HG03103 (cell line): ENCODE results near the gene RAB4A.
A peak's percentile ranks its signal among the peaks of the same experiment; 100 is the strongest.
"Not testable (repeated sequence)": the region's sequence is repeated elsewhere in the genome, so short reads cannot be mapped to it uniquely, and the experiment has no call there.

ENCODE experiments used
- ATAC-seq: cut with Tn5 transposase; IDR thresholded peaks from one replicate; pipeline ENCODE4 v1.9.1; 2021; ENCODE audit warnings: low read depth; ENCODE audit not compliant: unreplicated experiment

Gene RAB4A

GRCh38 chr1:229326601-229327000 lies 55.7 kb downstream of the RAB4A start:
- ATAC-seq: no peak

DNA sequence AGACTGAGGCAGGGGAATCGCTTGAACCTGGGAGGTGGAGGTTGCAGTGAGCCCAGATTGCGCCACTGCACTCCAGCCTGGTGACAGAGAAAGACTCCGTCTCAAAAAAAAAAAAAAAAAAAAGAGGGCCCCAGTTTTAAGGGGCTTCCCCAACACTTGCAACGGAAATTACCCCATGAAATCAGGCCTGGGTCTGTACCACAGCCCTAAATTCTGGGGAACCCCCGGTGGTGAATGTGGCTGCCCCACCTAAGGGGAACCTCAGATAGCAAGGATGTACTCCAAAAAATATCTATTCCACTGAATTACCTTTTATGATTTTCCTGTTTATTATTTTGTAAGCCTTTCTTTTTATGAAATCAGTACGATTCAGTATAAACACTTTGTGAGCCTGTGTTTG lies 56.9 kb downstream of the RAB4A start:
- not testable (repeated sequence) for ATAC-seq

GRCh38 chr1:229328598-229329362 lies 57.9 kb downstream of the RAB4A start:
- ATAC-seq: no peak

- ATAC-seq: no peak
Observed at GRCh38 chr1:229334269-229334668, 63.4 kb downstream of the RAB4A start.

DNA sequence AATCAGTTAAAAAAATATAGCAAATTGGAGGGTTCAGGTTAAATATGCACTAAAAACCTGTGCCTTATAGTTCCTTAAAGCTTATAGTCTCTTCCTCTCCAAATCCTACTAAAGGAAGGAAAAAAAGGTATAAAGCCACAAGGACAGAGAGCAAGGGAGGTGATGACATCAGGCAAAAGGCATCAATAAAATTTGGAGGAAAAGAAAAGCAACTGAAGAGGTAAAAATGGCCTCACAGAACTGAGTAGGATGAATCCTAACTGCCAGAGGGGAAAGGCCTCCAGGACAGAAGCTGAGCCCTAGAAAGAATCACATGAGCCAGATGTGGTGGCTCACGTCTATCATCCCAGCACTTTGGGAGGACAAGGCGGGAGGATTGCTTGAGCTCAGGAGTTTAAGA lies 63.8 kb downstream of the RAB4A start:
- ATAC-seq: no peak

DNA sequence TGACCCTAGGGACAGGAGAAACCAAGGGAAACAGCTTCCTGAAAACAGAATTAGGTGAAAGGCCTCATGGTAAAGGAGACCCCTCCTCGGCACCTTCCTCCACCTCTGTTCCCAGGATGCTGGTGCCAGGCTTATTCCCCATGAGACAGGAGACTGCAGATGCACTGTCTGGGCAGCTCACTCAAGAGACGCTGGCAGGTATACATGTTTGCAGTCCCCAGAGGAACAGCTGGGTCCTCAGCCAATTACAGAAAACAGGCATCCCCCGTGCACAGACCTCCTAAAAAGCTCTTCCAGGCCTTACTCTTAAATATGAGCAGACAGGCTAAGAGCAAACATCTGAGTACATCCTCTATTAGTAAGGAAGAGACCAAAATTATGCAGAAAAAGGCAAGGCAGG lies 65.4 kb downstream of the RAB4A start:
- ATAC-seq: no peak

- ATAC-seq: no peak
Observed at GRCh38 chr1:229339086-229339485, 68.2 kb downstream of the RAB4A start.

DNA sequence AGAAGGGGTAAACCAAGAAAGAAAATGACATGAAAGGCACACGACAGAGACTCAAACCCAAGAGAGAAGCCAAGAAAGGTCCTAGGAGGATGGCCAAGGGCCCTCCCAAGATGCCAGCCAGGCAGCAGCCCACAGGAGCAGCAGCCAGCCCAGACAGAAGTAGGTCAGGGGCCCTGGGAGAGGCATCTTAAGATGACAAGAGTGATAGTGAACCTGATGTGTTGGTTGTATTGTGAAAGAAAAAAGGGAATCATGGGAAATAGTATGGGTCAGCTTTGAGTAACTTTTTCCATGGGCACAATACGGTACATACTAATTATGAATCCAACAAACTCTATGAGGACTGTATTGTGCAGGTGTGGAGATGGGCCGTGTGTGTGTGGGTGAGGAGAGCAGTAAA lies 68.6 kb downstream of the RAB4A start:
- ATAC-seq: no peak

DNA sequence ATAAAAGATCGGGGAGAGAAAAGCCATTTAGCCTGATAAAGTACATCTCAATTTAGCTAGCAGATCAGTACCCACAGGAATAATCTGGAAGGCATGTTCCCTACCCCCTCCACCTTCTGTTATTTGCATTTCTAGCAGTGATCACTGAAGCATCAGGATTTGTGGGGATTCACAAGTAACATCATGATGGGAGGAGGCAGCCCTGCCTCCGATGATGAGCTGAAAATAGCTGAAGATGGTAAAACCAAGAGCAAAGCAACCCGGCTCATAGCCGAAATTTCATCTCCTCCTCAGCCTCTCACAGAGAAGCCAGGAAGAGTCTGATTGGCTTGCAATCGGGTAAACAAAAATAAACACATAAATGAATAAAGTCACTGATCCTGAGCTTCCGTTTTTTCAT lies 69.6 kb downstream of the RAB4A start:
- ATAC-seq: no peak

DNA sequence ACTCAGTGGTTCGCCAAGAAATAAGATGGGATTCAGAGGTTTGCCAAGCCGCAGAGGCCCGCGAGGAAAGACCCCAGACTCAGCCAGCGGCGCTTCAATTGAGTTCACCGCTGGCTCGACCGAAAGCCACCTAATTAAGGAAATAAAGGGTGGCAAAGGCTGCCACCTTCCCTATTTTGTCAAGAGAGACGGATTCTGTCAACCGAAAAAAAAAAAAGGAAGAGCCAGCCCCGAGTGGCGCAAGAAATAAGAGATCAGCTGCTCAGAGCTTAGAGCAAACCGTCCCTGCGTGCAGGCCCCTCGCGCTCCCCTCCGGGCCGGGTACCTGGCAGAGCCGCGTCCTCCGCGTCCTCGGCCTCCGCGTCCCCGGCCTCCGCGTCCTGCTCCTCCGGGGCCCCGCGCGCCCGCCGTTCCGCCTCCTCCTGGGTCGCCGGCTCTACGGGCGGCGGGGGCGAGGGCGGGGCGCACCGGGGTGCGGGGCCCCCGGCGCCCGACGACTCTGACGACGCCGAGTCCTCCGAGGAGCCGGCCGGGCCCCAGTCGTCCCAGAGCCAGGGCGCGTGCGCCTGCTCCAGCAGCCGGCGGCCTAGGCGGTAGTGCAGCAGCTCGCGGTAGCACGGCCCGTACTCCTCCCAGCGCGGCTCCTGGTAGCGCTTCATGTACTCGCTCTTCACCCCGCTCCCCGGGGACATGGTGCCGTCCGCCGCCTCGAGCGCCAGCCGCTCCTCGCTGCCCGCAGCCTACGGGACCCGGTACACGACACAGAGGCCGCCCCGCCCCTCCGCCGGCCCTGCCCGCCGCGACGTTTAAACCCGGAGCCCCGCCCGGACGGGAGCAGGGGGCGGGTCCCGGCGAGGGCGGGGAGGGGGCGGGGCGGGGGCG lies 71.1 kb downstream of the RAB4A start:
- ATAC-seq: peak; percentile 54

- ATAC-seq: peak; percentile 33
Observed at GRCh38 chr1:229342656-229343569, 72.0 kb downstream of the RAB4A start, which contains the start of gene CCSAP. TSS of gene CCSAP (minus strand) at chr1:229343047. CDS start at chr1:229342465, 582 bp downstream.

- no peak for ATAC-seq
Observed at GRCh38 chr1:229344139-229344538, 73.2 kb downstream of the RAB4A start.

GRCh38 chr1:229344937-229345684 lies 74.2 kb downstream of the RAB4A start:
- ATAC-seq: no peak

DNA sequence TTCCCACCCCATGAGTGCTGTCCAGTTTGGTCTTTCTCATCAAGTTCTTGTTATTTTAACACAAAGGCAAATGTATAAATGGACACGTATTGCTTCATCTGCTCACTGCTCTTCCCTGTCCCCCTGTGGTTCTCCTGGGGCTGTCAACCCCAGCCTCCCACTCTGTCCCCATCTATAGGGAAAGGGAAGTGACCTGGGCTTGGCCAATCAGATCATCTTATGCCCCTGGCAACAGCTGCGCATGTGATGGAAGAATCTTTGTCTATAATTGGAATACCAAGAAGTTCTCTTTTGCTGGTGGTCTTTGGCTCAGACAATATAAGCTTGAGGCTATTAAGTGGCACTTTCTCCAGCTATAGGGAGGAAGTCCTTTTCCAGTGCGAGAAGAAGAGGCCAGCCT lies 76.6 kb downstream of the RAB4A start:
- ATAC-seq: no peak

- no peak for ATAC-seq
Observed at GRCh38 chr1:229349463-229350385, 78.8 kb downstream of the RAB4A start.

- no peak for ATAC-seq
Observed at GRCh38 chr1:229352975-229353374, 82.1 kb downstream of the RAB4A start.

- ATAC-seq: no peak
Observed at GRCh38 chr1:229354226-229354625, 83.3 kb downstream of the RAB4A start.
